GM19023 (cell line): Measurements from ENCODE around the gene MAMDC2.

Experiments used
- ATAC-seq: cut with Tn5 transposase; IDR thresholded peaks from one replicate; pipeline ENCODE4 v1.9.1; 2021; ENCODE audit warnings: mild to moderate bottlenecking, moderate library complexity; ENCODE audit not compliant: unreplicated experiment

The MAMDC2 gene

GRCh38 chr9:70127540-70128416 lies 84.1 kb downstream of the MAMDC2 start:
- ATAC-seq: no peak

- ATAC-seq: no peak
Measured at GRCh38 chr9:70130266-70130665, 86.6 kb downstream of the MAMDC2 start.

GRCh38 chr9:70131296-70131695 lies 87.6 kb downstream of the MAMDC2 start:
- ATAC-seq: no peak

GRCh38 chr9:70133253-70134208 lies 89.9 kb downstream of the MAMDC2 start:
- ATAC-seq: no peak

- ATAC-seq: no peak
Measured at GRCh38 chr9:70134360-70134759, 90.7 kb downstream of the MAMDC2 start.

- ATAC-seq: no peak
Measured at GRCh38 chr9:70135176-70135575, 91.5 kb downstream of the MAMDC2 start.

- ATAC-seq: no peak
Measured at GRCh38 chr9:70136632-70137031, 93.0 kb downstream of the MAMDC2 start.

- ATAC-seq: no peak
Measured at GRCh38 chr9:70137577-70137976, 93.9 kb downstream of the MAMDC2 start.

GRCh38 chr9:70142101-70142500 lies 98.5 kb downstream of the MAMDC2 start:
- no peak for ATAC-seq

GRCh38 chr9:70143394-70144130 lies 99.9 kb downstream of the MAMDC2 start:
- ATAC-seq: no peak

GRCh38 chr9:70144131-70144503 lies 100.5 kb downstream of the MAMDC2 start:
- no peak for ATAC-seq

GRCh38 chr9:70145981-70146380 lies 102.3 kb downstream of the MAMDC2 start:
- ATAC-seq: no peak

GRCh38 chr9:70147196-70147595 lies 103.5 kb downstream of the MAMDC2 start:
- no peak for ATAC-seq

GRCh38 chr9:70147651-70148050 lies 104.0 kb downstream of the MAMDC2 start:
- ATAC-seq: no peak

- no peak for ATAC-seq
Measured at GRCh38 chr9:70152350-70152749, 108.7 kb downstream of the MAMDC2 start.

GRCh38 chr9:70156729-70157128 lies 113.1 kb downstream of the MAMDC2 start:
- no peak for ATAC-seq

GRCh38 chr9:70159630-70160029 lies 116.0 kb downstream of the MAMDC2 start:
- no peak for ATAC-seq

GRCh38 chr9:70160686-70161600 lies 117.3 kb downstream of the MAMDC2 start:
- ATAC-seq: no peak

GRCh38 chr9:70165006-70165602 lies 121.5 kb downstream of the MAMDC2 start:
- no peak for ATAC-seq

- no peak for ATAC-seq
Measured at GRCh38 chr9:70168521-70168920, 124.9 kb downstream of the MAMDC2 start.
